Stimulated activated CD8-positive, alpha-beta memory T cell treated with anti-CD3 and anti-CD28 coated beads, Interleukin-12 subunit alpha, Interleukin-12 subunit beta, amount 100 ng/mL, for 24 hours (primary cell): ENCODE data around the gene KRT76.
"Not testable (repeated sequence)": the region's sequence is repeated elsewhere in the genome, so short reads cannot be mapped to it uniquely, and the experiment has no call there.

Experiments
- DNase-seq: peaks from one replicate; pipeline ENCODE4 v3.0.0-alpha.2; 2020; ENCODE audit errors: extremely low read depth

KRT76 gene

GRCh38 chr12:52797529-52797894 is 20.4 kb upstream of the KRT76 start:
- no peak for DNase-seq

GRCh38 chr12:52796839-52797528 is 19.8 kb upstream of the KRT76 start:
- DNase-seq = no peak

- no peak for DNase-seq
These were observed 19.3 kb upstream of the KRT76 start for GRCh38 chr12:52796429-52796794.

GRCh38 chr12:52795694-52796428 is 18.7 kb upstream of the KRT76 start, which contains the start of gene KRT3:
KRT3 (minus strand) TSS chr12:52796117; CDS start chr12:52796042, 75 bp downstream.
- no peak for DNase-seq

GRCh38 chr12:52795332-52795674 is 18.2 kb upstream of the KRT76 start:
- DNase-seq = not testable (repeated sequence)

- DNase-seq = no peak
These were observed 17.6 kb upstream of the KRT76 start for GRCh38 chr12:52794479-52795331.

GRCh38 chr12:52792185-52793029 is 15.3 kb upstream of the KRT76 start:
- no peak for DNase-seq

- no peak for DNase-seq
These were observed 14.4 kb upstream of the KRT76 start for GRCh38 chr12:52791271-52792184.

- no peak for DNase-seq
These were observed 13.5 kb upstream of the KRT76 start for GRCh38 chr12:52790427-52791270.

GRCh38 chr12:52789637-52790426 is 12.7 kb upstream of the KRT76 start:
- DNase-seq = no peak

GRCh38 chr12:52788876-52789636 is 11.9 kb upstream of the KRT76 start:
- no peak for DNase-seq

GRCh38 chr12:52788192-52788875 is 11.2 kb upstream of the KRT76 start:
- no peak for DNase-seq

- DNase-seq = no peak
These were observed 10.4 kb upstream of the KRT76 start for GRCh38 chr12:52787324-52788191.

GRCh38 chr12:52784909-52785308 is 7.8 kb upstream of the KRT76 start:
- no peak for DNase-seq

GRCh38 chr12:52783563-52784316 is 6.6 kb upstream of the KRT76 start:
- no peak for DNase-seq

GRCh38 chr12:52782502-52782901 is 5.4 kb upstream of the KRT76 start:
- no peak for DNase-seq
